GM12864 (cell line): ENCODE measurements around the gene CACNA1D.

ENCODE experiments used
- DNase-seq: peaks from one replicate; pipeline ENCODE4 v3.0.0-alpha.2; 2011; ENCODE audit warnings: low read depth
- H3K4me3 ChIP-seq: 2 replicates; pipeline ENCODE4 v1.5.1; 2011; ENCODE audit warnings: mild to moderate bottlenecking, low read depth, low read length, control low read depth
- TF ChIP-seq, protein P1 (sequence below): IDR thresholded peaks from 2 replicates; pipeline ENCODE4 v1.5.1; 2011; ENCODE audit warnings: low read depth, mild to moderate bottlenecking, moderate library complexity, low read length, control low read depth, inconsistent platforms; ENCODE audit errors: missing control alignments

Gene CACNA1D

DNA sequence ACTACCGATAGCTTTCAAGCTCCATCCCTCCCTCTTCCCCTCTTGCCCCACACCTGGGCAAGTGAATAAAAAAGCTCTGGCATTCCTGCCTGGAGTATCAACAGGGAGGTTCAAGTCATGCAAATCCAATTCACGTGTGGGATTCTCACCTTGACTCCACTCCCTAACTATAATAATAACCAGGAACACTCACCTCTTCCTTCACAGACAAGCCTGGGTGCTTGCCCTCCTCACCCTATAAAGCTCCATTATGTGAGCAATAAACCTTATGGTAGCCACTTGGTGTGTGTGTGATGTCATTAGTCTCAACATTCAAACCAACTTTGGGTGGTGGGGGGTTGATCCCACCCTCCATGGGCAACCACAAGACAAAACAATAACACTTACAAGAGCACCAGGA is 335.2 kb downstream of the CACNA1D start:
- no peak for DNase-seq
- TF ChIP-seq, protein P1, sequence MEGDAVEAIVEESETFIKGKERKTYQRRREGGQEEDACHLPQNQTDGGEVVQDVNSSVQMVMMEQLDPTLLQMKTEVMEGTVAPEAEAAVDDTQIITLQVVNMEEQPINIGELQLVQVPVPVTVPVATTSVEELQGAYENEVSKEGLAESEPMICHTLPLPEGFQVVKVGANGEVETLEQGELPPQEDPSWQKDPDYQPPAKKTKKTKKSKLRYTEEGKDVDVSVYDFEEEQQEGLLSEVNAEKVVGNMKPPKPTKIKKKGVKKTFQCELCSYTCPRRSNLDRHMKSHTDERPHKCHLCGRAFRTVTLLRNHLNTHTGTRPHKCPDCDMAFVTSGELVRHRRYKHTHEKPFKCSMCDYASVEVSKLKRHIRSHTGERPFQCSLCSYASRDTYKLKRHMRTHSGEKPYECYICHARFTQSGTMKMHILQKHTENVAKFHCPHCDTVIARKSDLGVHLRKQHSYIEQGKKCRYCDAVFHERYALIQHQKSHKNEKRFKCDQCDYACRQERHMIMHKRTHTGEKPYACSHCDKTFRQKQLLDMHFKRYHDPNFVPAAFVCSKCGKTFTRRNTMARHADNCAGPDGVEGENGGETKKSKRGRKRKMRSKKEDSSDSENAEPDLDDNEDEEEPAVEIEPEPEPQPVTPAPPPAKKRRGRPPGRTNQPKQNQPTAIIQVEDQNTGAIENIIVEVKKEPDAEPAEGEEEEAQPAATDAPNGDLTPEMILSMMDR: no peak
- no peak overlapping the region for H3K4me3 ChIP-seq

DNA sequence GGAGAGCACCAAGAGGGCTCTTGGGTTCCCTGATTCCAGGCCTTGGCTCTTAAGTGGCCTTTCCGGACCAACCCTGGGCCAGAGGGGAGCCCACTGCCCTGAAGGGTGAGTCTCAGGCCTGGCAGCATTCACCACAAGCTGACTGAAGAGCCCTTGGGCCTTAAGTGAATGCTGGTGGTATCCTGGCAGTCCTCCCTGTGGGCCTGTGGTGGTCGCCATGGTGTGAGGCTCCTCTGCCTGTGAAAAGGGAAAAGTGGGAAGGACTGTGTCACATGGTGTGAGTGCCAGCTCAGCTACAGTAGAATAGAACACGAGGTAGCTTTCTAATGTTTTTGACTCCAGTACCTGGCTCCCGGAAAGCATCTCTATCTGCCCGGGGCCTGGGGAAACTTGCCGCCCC is 336.5 kb downstream of the CACNA1D start:
- no peak overlapping the region for H3K4me3 ChIP-seq
- TF ChIP-seq, protein P1: no peak
- no peak for DNase-seq

GRCh38 chr3:53833053-53833645 is 338.7 kb downstream of the CACNA1D start:
- no peak overlapping the region for H3K4me3 ChIP-seq
- TF ChIP-seq, protein P1: no peak
- no peak for DNase-seq

DNA sequence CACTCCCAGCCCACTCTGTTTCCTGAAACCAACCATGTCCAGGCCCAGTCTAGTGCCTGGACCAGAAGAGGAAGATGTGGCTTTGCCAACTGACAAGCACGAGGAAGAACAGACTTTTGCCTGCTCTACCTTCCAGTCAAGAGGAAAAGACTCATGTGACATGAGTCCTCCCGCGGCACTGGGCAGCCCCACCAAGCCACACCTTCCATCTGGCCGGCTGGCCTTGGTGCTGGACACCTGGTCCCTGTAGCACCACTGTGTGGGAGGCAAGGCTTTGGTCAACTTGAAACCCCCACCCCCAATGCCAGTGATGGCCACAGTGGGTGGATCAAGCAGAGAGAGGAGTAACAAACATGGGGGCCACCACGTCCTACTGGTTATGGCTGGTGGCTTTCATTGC is 339.3 kb downstream of the CACNA1D start:
- TF ChIP-seq, protein P1: no peak
- no peak for DNase-seq
- no peak overlapping the region for H3K4me3 ChIP-seq

DNA sequence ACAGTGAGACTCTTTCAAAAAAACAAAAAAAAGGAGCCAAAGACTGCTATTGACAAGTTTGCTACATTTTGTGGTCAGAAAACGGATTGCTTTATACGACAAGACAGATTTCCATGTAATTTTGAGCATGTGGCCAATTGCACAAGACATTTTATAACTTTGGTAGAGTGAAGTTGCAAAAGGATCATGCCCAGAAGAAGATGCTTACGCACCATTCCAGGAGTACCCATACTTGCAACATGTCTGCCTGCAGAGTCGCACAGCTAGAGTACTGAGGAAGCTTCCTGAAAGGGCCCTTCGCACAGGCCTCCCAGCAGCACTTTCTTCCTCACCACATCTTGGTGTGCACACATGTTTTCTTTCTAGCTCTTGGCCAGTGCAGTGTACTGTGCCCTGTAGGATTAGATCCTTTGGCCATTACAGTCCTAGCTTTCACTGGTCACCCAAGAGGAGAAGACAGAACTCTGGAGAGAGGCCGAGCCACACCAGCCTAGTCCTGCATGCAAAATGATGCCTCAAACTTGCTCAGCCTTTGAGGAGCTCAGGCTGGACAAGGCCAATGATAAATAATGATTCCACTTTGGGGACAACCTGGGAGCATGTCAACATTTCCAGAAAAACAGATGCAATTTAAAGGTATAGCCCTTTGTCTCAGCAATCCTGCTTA is 340.2 kb downstream of the CACNA1D start:
- TF ChIP-seq, protein P1: no peak
- DNase-seq: no peak
- H3K4me3 ChIP-seq: no peak overlapping the region

DNA sequence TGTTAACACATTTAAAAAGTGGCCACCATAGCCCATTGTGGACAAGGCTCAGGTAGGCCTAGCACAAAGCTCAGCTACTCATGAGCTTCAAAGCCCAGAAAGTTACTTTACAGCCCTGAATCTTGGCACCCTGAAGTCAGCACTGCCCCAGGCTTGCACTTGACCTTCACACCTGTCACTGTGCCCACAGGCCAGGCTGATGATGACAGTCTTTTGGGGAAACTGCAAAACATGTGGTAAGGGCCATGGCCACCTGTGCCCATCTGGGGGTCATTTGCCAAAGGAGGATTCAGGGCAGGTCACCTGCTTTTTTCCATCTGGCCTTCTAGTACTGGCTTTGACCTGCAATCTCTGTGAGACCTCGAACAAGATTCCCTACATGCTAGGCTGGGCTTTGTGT is 340.8 kb downstream of the CACNA1D start:
- TF ChIP-seq, protein P1: no peak
- no peak for DNase-seq
- H3K4me3 ChIP-seq: no peak overlapping the region
